ENCODE data around the gene FASTKD3.
"Not testable (repeated sequence)": the region's sequence is repeated elsewhere in the genome, so short reads cannot be mapped to it uniquely, and the experiment has no call there.

Gene FASTKD3, protein sequence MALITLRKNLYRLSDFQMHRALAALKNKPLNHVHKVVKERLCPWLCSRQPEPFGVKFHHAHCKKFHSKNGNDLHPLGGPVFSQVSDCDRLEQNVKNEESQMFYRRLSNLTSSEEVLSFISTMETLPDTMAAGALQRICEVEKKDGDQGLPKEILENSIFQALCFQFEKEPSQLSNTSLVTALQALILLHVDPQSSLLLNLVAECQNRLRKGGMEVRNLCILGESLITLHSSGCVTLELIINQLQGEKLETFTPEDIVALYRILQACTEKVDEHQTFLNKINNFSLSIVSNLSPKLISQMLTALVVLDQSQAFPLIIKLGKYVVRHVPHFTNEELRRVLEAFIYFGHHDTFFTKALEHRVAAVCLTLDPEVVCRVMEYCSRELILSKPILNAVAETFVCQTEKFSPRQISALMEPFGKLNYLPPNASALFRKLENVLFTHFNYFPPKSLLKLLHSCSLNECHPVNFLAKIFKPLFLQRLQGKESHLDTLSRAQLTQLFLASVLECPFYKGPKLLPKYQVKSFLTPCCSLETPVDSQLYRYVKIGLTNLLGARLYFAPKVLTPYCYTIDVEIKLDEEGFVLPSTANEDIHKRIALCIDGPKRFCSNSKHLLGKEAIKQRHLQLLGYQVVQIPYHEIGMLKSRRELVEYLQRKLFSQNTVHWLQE
- 6.2 to 9.9 reads per million in 2 donors for total RNA-seq

DNA sequence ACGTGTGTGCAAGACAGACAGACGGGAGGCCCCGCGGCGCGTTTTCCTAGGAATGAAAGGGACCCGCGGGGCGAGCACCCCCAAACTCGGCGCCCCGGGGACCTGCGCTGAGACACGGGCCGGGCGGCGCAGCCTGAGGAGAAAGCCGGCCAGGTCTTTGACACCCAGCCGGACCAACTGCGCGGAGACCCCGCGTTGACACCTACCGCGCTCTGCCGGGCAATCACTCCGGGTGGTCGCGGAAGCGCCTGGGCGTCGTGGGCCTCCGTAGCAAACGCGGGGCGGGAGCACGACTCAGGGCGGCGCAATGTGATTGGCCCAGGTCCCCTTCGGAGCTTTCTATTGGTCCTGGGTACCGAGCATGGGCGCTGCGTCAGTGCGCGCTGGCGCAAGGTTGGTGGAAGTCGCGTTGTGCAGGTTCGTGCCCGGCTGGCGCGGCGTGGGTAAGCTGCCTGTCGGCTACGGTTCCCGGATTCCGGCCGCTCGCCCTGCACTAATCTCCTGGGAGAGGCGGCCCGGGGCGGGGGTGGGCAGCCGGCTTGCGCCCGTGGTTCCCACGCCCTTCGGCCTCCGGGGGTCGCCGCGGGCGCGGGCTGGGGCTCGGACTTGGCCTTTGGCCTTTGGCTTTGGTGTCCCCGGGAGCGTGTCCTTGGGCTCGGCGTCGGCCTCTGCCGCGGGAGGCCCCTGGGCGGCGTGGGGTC, at the start of gene FASTKD3, which contains the start of gene MTRR:
Gene FASTKD3 (minus strand): TSS at position 259 of the 701 bp plus-strand sequence. CDS start 948 bp downstream, outside the sequence.
Gene MTRR (plus strand): TSS at position 376 of the 701 bp plus-strand sequence. CDS start 1,647 bp downstream, outside the sequence.
- DNase-seq, result peak; percentile 77 to 93 (median 87)

GRCh38 chr5:7917130-7918123, 48.6 kb upstream of the FASTKD3 start:
- DNase-seq, result no peak

GRCh38 chr5:7916171-7916804, 47.5 kb upstream of the FASTKD3 start:
- DNase-seq, result no peak

DNA sequence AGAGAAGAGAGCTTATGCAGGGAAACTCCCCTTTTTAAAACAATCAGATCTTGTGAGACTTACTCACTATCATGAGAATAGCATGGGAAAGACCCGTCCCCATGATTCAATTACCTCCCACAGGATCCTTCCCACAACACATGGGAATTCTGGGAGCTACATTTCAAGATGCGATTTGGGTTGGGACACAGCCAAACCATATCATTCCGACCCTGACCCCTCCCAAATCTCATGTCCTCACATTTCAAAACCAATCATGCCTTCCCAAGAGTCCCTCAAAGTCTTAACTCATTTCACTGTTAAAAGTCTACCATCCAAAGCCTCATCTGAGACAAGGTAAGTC, 42.6 kb upstream of the FASTKD3 start:
- not testable (repeated sequence) for DNase-seq

DNA sequence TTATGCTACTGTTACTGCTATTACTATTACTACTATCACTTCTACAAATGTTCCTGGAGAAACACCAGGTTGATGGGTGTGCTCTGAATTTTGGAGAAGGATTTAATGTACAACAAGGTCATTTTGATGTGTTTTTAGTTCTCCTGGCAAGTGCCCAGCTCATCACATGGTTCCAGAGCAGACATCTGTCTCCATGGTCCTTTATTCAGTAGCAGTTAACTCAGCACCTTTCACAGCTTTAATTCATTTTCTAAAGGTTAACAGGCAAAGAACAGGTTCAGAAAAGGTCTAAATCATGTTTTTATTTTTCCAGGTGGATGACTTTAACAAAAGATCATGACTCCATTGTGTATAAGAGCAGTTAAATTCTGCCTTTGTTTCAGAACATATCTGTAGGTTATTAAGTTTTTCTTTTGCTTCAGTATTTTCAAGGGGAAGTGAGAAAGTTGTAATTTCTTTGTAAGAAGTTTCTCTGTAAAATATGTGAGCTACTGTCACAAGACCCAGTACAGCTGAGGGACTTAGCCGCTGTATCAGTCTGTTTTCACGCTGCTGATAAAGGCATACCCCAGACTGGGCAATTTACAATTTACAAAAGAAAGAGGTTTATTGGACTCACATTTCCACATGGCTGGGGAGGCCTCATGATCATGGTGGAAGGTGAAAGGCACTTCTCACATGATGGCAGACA, 42.1 kb upstream of the FASTKD3 start:
- no peak for DNase-seq

GRCh38 chr5:7908317-7908716, 39.5 kb upstream of the FASTKD3 start:
- no peak for DNase-seq

- no peak for DNase-seq
These were observed 38.8 kb upstream of the FASTKD3 start for GRCh38 chr5:7907612-7908011.

- DNase-seq, result peak in 1 of 5 experiments; percentile 58
These were observed 35.3 kb upstream of the FASTKD3 start for GRCh38 chr5:7904170-7904569.

- DNase-seq, result no peak
These were observed 34.1 kb upstream of the FASTKD3 start for GRCh38 chr5:7902666-7903625.

DNA sequence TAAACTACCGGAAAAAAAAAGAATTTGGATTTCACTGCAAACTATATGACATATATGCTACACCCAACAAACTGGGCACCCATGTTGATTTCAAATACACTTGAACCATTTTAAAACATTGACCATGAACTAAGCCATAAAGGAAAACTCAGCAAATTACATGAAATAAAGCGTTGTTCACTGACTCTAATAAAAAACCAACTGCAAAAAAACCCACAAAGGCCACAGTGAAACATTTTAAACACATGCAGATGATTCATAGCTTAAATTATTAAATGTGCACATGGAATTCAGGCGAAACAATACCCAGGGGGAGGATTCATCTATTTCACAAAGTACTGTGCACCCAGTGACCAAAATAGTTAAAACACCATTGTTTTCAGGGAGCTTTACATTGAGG, 33.4 kb upstream of the FASTKD3 start:
- DNase-seq, result no peak

GRCh38 chr5:7897014-7897600, 28.3 kb upstream of the FASTKD3 start:
- DNase-seq, result peak in 1 of 5 experiments; percentile 60

GRCh38 chr5:7894860-7895259, 26.0 kb upstream of the FASTKD3 start:
- DNase-seq, result peak in 1 of 5 experiments; percentile 55

- DNase-seq, result no peak
These were observed 25.6 kb upstream of the FASTKD3 start for GRCh38 chr5:7894439-7894838.

- DNase-seq, result no peak
These were observed 20.1 kb upstream of the FASTKD3 start for GRCh38 chr5:7888901-7889300.

DNA sequence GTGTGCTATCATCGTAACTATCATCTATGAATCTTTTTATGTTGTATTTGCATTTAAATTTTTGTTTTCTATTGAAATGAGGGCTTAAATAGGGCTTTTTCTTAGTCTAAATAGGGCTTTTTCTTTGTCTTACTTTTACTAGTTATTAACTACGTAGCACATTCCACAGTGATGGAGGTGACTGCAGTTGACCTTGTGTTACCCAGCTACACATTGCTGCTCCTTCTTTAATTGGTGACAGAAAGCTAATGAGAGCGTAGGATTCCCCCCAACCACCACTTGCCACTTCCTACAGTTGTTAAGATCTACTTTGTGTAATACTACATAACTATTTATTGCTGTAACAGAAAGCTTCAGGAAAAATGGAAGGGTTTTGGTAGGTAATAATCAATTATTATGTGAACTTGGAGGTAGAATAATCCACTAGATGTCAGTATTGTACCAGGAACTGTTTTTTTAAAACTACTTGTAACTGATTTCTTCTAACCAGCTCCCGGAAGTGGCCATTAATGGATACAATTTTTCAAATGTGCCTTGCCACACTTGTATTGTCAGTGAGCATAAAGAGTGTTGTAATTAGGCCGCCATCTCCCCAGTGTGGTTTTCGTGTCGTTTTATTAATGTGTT, 18.1 kb upstream of the FASTKD3 start:
- peak in 1 of 5 experiments; percentile 56 for DNase-seq

DNA sequence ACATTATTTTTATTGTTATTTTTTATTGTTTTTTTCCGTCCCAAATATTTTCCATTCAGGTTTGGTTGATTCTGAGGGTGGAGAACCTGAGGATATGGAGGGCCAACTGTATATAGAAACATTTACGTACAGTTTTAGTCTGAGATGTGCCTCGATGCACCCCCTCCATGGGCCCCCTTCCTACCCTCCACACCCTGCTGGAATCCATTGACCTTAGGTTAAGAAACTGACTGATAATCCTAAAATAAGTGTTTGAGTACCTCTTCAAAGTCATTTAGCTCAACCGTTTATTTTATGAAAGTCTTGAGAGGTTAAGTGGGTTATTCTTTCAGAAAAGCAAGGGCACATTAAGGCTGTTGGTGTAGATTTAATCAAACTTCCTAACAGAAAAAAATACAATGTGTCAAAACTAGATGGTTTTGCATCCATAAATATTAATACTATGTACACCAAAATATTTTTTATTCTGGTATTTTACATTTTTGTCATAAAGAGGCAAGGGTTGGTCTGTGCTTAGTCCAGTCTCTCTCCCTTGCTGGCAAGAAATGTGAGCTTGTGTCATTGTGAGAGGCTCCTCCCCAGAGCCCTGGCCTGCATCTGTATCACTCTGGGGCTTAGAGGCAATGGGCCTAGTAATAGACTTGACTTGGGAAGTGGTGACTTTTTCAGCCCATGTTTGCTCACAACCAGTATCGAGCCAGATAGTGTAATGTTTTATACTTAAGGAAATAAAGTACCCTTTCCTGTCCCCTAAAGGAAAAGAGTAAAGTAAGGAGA, 15.8 kb upstream of the FASTKD3 start:
- DNase-seq, result no peak

GRCh38 chr5:7882926-7883325, 14.1 kb upstream of the FASTKD3 start:
- DNase-seq, result no peak

- DNase-seq, result no peak
These were observed 13.0 kb upstream of the FASTKD3 start for GRCh38 chr5:7881816-7882215.
